ENCODE measurements around the gene TXNDC8.

TXNDC8 gene

GRCh38 chr9:110329639-110330230, 7.9 kb downstream of the TXNDC8 start:
- Histone ChIP-seq H3K4me2 (ENCODE audit: low read depth, low read length, poor library complexity, severe bottlenecking) (no peak overlapping the region), H3K79me2 (ENCODE audit: insufficient read depth, low read length) (no peaks in the 10 kb centered on the region), H3K4me3 (ENCODE audit: insufficient read depth, low read length, poor library complexity, severe bottlenecking) (no peak overlapping the region), H3K9me2 (replicated peaks; ENCODE audit: insufficient read depth, low read length) (no peaks in the 10 kb centered on the region), H4K20me1 (ENCODE audit: low read depth, low read length) (no peaks in the 10 kb centered on the region), H3K36me3 (ENCODE audit: low read length) (no peaks in the 10 kb centered on the region), H3K9ac (ENCODE audit: low read length) (no peak overlapping the region), H3K9me3 (ENCODE audit: insufficient read depth, low read length) (no peaks in the 10 kb centered on the region), H2AFZ (ENCODE audit: low read depth, low read length, severe bottlenecking) (no peak overlapping the region), H3K27me3 (ENCODE audit: low read length) (no peaks in the 10 kb centered on the region), H3F3A (ENCODE audit: insufficient read depth) (no peaks in the 10 kb centered on the region), H3K27ac (ENCODE audit: low read depth, low read length) (no peak overlapping the region)
- TF ChIP-seq EZH2phosphoT487 (conservative IDR thresholded peaks at IDR 0.05; ENCODE audit: low read length): no peak
- TF ChIP-seq CTCF (IDR thresholded peaks at IDR 0.05; ENCODE audit: insufficient read depth, low read length, poor library complexity, severe bottlenecking): no peak

- Histone ChIP-seq H3K27ac (ENCODE audit: low read depth, low read length) (no peak overlapping the region), H3K4me2 (ENCODE audit: low read depth, low read length, poor library complexity, severe bottlenecking) (no peak overlapping the region), H3K9me2 (replicated peaks; ENCODE audit: insufficient read depth, low read length) (no peaks in the 10 kb centered on the region), H4K20me1 (ENCODE audit: low read depth, low read length) (no peaks in the 10 kb centered on the region), H3F3A (ENCODE audit: insufficient read depth) (no peaks in the 10 kb centered on the region), H3K79me2 (ENCODE audit: insufficient read depth, low read length) (no peaks in the 10 kb centered on the region), H3K9ac (ENCODE audit: low read length) (no peak overlapping the region), H3K9me3 (ENCODE audit: insufficient read depth, low read length) (no peaks in the 10 kb centered on the region), H2AFZ (ENCODE audit: low read depth, low read length, severe bottlenecking) (no peak overlapping the region), H3K4me3 (ENCODE audit: insufficient read depth, low read length, poor library complexity, severe bottlenecking) (no peak overlapping the region), H3K36me3 (ENCODE audit: low read length) (no peaks in the 10 kb centered on the region), H3K27me3 (ENCODE audit: low read length) (no peaks in the 10 kb centered on the region)
- TF ChIP-seq EZH2phosphoT487 (conservative IDR thresholded peaks at IDR 0.05; ENCODE audit: low read length): no peak
- no peak for TF ChIP-seq CTCF (IDR thresholded peaks at IDR 0.05; ENCODE audit: insufficient read depth, low read length, poor library complexity, severe bottlenecking)
Measured at GRCh38 chr9:110328763-110329162, 8.9 kb downstream of the TXNDC8 start.

GRCh38 chr9:110327716-110328115, 9.9 kb downstream of the TXNDC8 start:
- TF ChIP-seq CTCF (IDR thresholded peaks at IDR 0.05; ENCODE audit: insufficient read depth, low read length, poor library complexity, severe bottlenecking): no peak
- no peak for TF ChIP-seq EZH2phosphoT487 (conservative IDR thresholded peaks at IDR 0.05; ENCODE audit: low read length)
- Histone ChIP-seq H3K27ac (ENCODE audit: low read depth, low read length) (no peak overlapping the region), H3K4me2 (ENCODE audit: low read depth, low read length, poor library complexity, severe bottlenecking) (no peak overlapping the region), H4K20me1 (ENCODE audit: low read depth, low read length) (no peaks in the 10 kb centered on the region), H3K36me3 (ENCODE audit: low read length) (no peaks in the 10 kb centered on the region), H3K9me3 (ENCODE audit: insufficient read depth, low read length) (no peaks in the 10 kb centered on the region), H3K9ac (ENCODE audit: low read length) (no peak overlapping the region), H3F3A (ENCODE audit: insufficient read depth) (no peaks in the 10 kb centered on the region), H3K4me3 (ENCODE audit: insufficient read depth, low read length, poor library complexity, severe bottlenecking) (no peak overlapping the region), H3K27me3 (ENCODE audit: low read length) (no peaks in the 10 kb centered on the region), H2AFZ (ENCODE audit: low read depth, low read length, severe bottlenecking) (no peak overlapping the region), H3K79me2 (ENCODE audit: insufficient read depth, low read length) (no peaks in the 10 kb centered on the region), H3K9me2 (replicated peaks; ENCODE audit: insufficient read depth, low read length) (no peaks in the 10 kb centered on the region)
